HG03175 (cell line): Measurements from ENCODE around the gene CRIM1.

ENCODE experiments used
- ATAC-seq: cut with Tn5 transposase; IDR thresholded peaks from one replicate; pipeline ENCODE4 v1.9.1; 2021; ENCODE audit warnings: mild to moderate bottlenecking, moderate library complexity; ENCODE audit not compliant: unreplicated experiment

Gene CRIM1

GRCh38 chr2:36451512-36451911, 95.9 kb downstream of the CRIM1 start:
- no peak for ATAC-seq

GRCh38 chr2:36452260-36452659, 96.7 kb downstream of the CRIM1 start:
- no peak for ATAC-seq

GRCh38 chr2:36453652-36454051, 98.1 kb downstream of the CRIM1 start:
- no peak for ATAC-seq

GRCh38 chr2:36455011-36455410, 99.4 kb downstream of the CRIM1 start:
- no peak for ATAC-seq

- ATAC-seq = no peak
These were observed 100.2 kb downstream of the CRIM1 start for GRCh38 chr2:36455788-36456187.

- no peak for ATAC-seq
These were observed 100.9 kb downstream of the CRIM1 start for GRCh38 chr2:36456227-36457175.

- no peak for ATAC-seq
These were observed 102.5 kb downstream of the CRIM1 start for GRCh38 chr2:36458106-36458505.

- ATAC-seq = no peak
These were observed 104.2 kb downstream of the CRIM1 start for GRCh38 chr2:36459725-36460137.

GRCh38 chr2:36461039-36461681, 105.6 kb downstream of the CRIM1 start:
- ATAC-seq = peak; percentile 43

GRCh38 chr2:36462311-36462935, 106.8 kb downstream of the CRIM1 start:
- ATAC-seq = no peak

- no peak for ATAC-seq
These were observed 107.8 kb downstream of the CRIM1 start for GRCh38 chr2:36463365-36463764.

- no peak for ATAC-seq
These were observed 108.6 kb downstream of the CRIM1 start for GRCh38 chr2:36464006-36464721.

- no peak for ATAC-seq
These were observed 110.6 kb downstream of the CRIM1 start for GRCh38 chr2:36466135-36466534.

GRCh38 chr2:36468463-36469105, 113.0 kb downstream of the CRIM1 start:
- ATAC-seq = no peak

GRCh38 chr2:36469106-36469477, 113.5 kb downstream of the CRIM1 start:
- no peak for ATAC-seq

GRCh38 chr2:36469710-36470109, 114.1 kb downstream of the CRIM1 start:
- no peak for ATAC-seq

GRCh38 chr2:36473230-36473629, 117.7 kb downstream of the CRIM1 start:
- ATAC-seq = no peak

- ATAC-seq = no peak
These were observed 120.8 kb downstream of the CRIM1 start for GRCh38 chr2:36476411-36476810.

GRCh38 chr2:36477315-36477714, 121.7 kb downstream of the CRIM1 start:
- ATAC-seq = no peak

- ATAC-seq = no peak
These were observed 122.2 kb downstream of the CRIM1 start for GRCh38 chr2:36477746-36478145.

- no peak for ATAC-seq
These were observed 122.8 kb downstream of the CRIM1 start for GRCh38 chr2:36478332-36478738.
